IMR-90 (cell line): ENCODE results near the gene FBRS. TPM values are rescaled to one million over a fixed set of nuclear protein-coding genes. Genes with fewer than 3 reads are reported as not detected.
A peak's percentile ranks its signal among the peaks of the same experiment; 100 is the strongest.

Experiments used
- ATAC-seq: fragments of 200-7000 bp; cut with Tn5 transposase; 2 replicates; pipeline ENCODE4 v1.9.1; 2020; ENCODE audit warnings: low read depth, mild to moderate bottlenecking, moderate library complexity
- BruUV-seq: library from RNA; stranded (reverse); fragments of 400-500 nt; replicated peaks from 2 replicates; lab custom pipeline; 2021; lab: Mats Ljungman, UMichigan
- CTCF ChIA-PET: fragments of 300-600 bp; formaldehyde crosslinking; extraction: SDS; loops from one replicate; lab custom pipeline; 2021; ENCODE audit warnings: antibody characterized with exemption; lab: Yijun Ruan, JAX
- POLR2A ChIA-PET: fragments of 300-600 bp; sonication (Branson Sonifier 250); formaldehyde crosslinking; loops from one replicate; lab custom pipeline; 2022; ENCODE audit warnings: antibody characterized with exemption; ENCODE audit not compliant: unreplicated experiment; lab: Charles Lee
- DNase-seq: peaks from one replicate; pipeline ENCODE4 v3.0.0; 2013
- H2AFZ ChIP-seq: replicated peaks from 2 replicates; pipeline ENCODE3; 2013; ENCODE audit warnings: low read length, mild to moderate bottlenecking; ENCODE audit not compliant: poor library complexity
- H2AK5ac ChIP-seq: 2 replicates; pipeline ENCODE4 v1.6.1; 2013; ENCODE audit warnings: low read depth, low read length, inconsistent platforms
- H2AK9ac ChIP-seq: replicated peaks from 2 replicates; pipeline ENCODE3; 2013; ENCODE audit warnings: mild to moderate bottlenecking, low read depth, low read length, moderate library complexity; ENCODE audit not compliant: poor library complexity
- H2BK120ac ChIP-seq: 2 replicates; pipeline ENCODE4 v1.6.1; 2013; ENCODE audit warnings: low read depth, low read length, inconsistent platforms
- H2BK15ac ChIP-seq: 3 replicates; pipeline ENCODE4 v1.6.1; 2013; ENCODE audit warnings: low read depth, low read length, inconsistent platforms
- H2BK20ac ChIP-seq: 2 replicates; pipeline ENCODE4 v1.6.1; 2013; ENCODE audit warnings: low read depth, mild to moderate bottlenecking, inconsistent platforms, low read length, moderate library complexity
- H2BK5ac ChIP-seq: 2 replicates; pipeline ENCODE4 v1.6.1; 2013; ENCODE audit warnings: mild to moderate bottlenecking, low read depth, low read length, inconsistent platforms; ENCODE audit not compliant: poor library complexity, severe bottlenecking
- H3K14ac ChIP-seq: replicated peaks from 2 replicates; pipeline ENCODE4 v1.6.1; 2013; ENCODE audit warnings: low read depth, low read length, inconsistent platforms
- H3K18ac ChIP-seq: 2 replicates; pipeline ENCODE4 v1.6.1; 2013; ENCODE audit warnings: low read depth, low read length, control low read depth
- H3K23ac ChIP-seq: 2 replicates; pipeline ENCODE4 v1.6.1; 2013; ENCODE audit warnings: low read depth, low read length, inconsistent platforms
- H3K27ac ChIP-seq: 2 replicates; pipeline ENCODE4 v1.5.1; 2013; ENCODE audit warnings: mild to moderate bottlenecking, control low read depth, low read length; ENCODE audit not compliant: insufficient read depth
- H3K27me3 ChIP-seq: 2 replicates; pipeline ENCODE4 v1.6.1; 2013; ENCODE audit warnings: low read length; ENCODE audit not compliant: control insufficient read depth, insufficient read depth
- H3K36me3 ChIP-seq: 2 replicates; pipeline ENCODE4 v1.6.1; 2013; ENCODE audit warnings: low read length, mixed read lengths; ENCODE audit not compliant: control insufficient read depth, insufficient read depth
- H3K4ac ChIP-seq: 2 replicates; pipeline ENCODE4 v1.6.1; 2013; ENCODE audit warnings: low read depth, low read length, inconsistent platforms
- H3K4me1 ChIP-seq: 2 replicates; pipeline ENCODE4 v1.6.1; 2013; ENCODE audit warnings: low read length, mixed read lengths; ENCODE audit not compliant: control insufficient read depth, insufficient read depth
- H3K4me2 ChIP-seq: 2 replicates; pipeline ENCODE4 v1.6.1; 2013; ENCODE audit warnings: low read depth, mild to moderate bottlenecking, control low read depth, low read length, moderate library complexity
- H3K4me3 ChIP-seq: 2 replicates; pipeline ENCODE4 v1.5.1; 2013; ENCODE audit warnings: low read depth, mild to moderate bottlenecking, control low read depth, low read length, moderate library complexity; ENCODE audit not compliant: insufficient read depth
- H3K56ac ChIP-seq: 2 replicates; pipeline ENCODE4 v1.6.1; 2013; ENCODE audit warnings: low read length, inconsistent platforms; ENCODE audit not compliant: insufficient read depth; ENCODE audit errors: extremely low read depth
- H3K79me1 ChIP-seq, 2 experiments: 2 replicates each; pipeline ENCODE4 v1.6.1; 2013; ENCODE audit warnings: low read length in 2 of 2, inconsistent platforms in 1 of 2, low read depth in 1 of 2
- H3K9ac ChIP-seq: 2 replicates; pipeline ENCODE4 v1.6.1; 2013; ENCODE audit warnings: low read depth, low read length, control low read depth
- H3K9me1 ChIP-seq: 2 replicates; pipeline ENCODE4 v1.6.1; 2013; ENCODE audit warnings: low read length, inconsistent platforms; ENCODE audit not compliant: insufficient read depth
- H3K9me3 ChIP-seq: 2 replicates; pipeline ENCODE4 v1.6.1; 2013; ENCODE audit warnings: low read length; ENCODE audit not compliant: control insufficient read depth, insufficient read depth
- H4K20me1 ChIP-seq: 2 replicates; pipeline ENCODE4 v1.6.1; 2013; ENCODE audit warnings: low read length, inconsistent platforms; ENCODE audit not compliant: insufficient read depth
- H4K5ac ChIP-seq: 2 replicates; pipeline ENCODE4 v1.6.1; 2013; ENCODE audit warnings: mild to moderate bottlenecking, low read depth, low read length, control low read depth
- H4K8ac ChIP-seq, 2 experiments: 2 replicates each; pipeline ENCODE4 v1.6.1; 2013; ENCODE audit warnings: low read depth in 2 of 2, low read length in 2 of 2, control low read depth in 1 of 2, inconsistent platforms in 1 of 2
- H4K91ac ChIP-seq: 2 replicates; pipeline ENCODE4 v1.6.1; 2013; ENCODE audit warnings: low read depth, low read length, inconsistent platforms; ENCODE audit not compliant: insufficient read depth
- BHLHE40 ChIP-seq: fragments of 150-350 bp; IDR thresholded peaks from 2 replicates; pipeline ENCODE4 v1.6.1; 2016; ENCODE audit warnings: mild to moderate bottlenecking, low read depth, low read length
- CEBPB ChIP-seq: IDR thresholded peaks from 2 replicates; pipeline ENCODE4 v1.6.1; 2012; ENCODE audit warnings: low read depth, low read length, improper control_type of control experiment
- CHD1 ChIP-seq: IDR thresholded peaks from 2 replicates; pipeline ENCODE4 v1.6.1; 2012; ENCODE audit warnings: low read depth, low read length, improper control_type of control experiment
- RAD21 ChIP-seq: IDR thresholded peaks from 2 replicates; pipeline ENCODE4 v1.6.1; 2012; ENCODE audit warnings: low read length, improper control_type of control experiment
- RCOR1 ChIP-seq: IDR thresholded peaks from 2 replicates; pipeline ENCODE4 v1.6.1; 2012; ENCODE audit warnings: mild to moderate bottlenecking, low read length, improper control_type of control experiment; ENCODE audit not compliant: insufficient replicate concordance
- WGBS, 2 experiments: methylation state at CpG; one replicate each; pipeline versions ENCODE4 v1.1.5 to v1.1.7; 2013; ENCODE audit warnings: missing lambda C conversion rate in 2 of 2; ENCODE audit not compliant: insufficient read length in 1 of 2; ENCODE audit errors: extremely low coverage in 2 of 2; 5-methylcytosine and 5-hydroxymethylcytosine counted together
- dilution Hi-C: fragments of 300-500 bp; cut with HindIII; formaldehyde crosslinking; loops from one replicate; pipeline ENCODE4 v1.14.3; 2018; ENCODE audit warnings: low sequenced_read_pairs; ENCODE audit not compliant: unreplicated experiment
- in situ Hi-C: fragments of 300-500 bp; cut with MboI; formaldehyde crosslinking; loops from 3 replicates; pipeline ENCODE4 v1.14.3; 2019; ENCODE audit warnings: low sequenced_read_pairs, inconsistent platforms, mixed read lengths
- intact Hi-C: fragments of 100-400 bp; cut with micrococcal nuclease; formaldehyde crosslinking; loops from 2 replicates; pipeline ENCODE4 v1.10.0; 2022
- polyA plus RNA-seq, 3 experiments: library from polyadenylated mRNA; depleted of rRNA; stranded (reverse); fragments of >200 nt; gene quantifications; 2 replicates each; pipeline ENCODE4 v1.2.3, GENCODE V29; 2012; ENCODE audit warnings: low replicate concordance in 1 of 3
- total RNA-seq: library from RNA; depleted of rRNA; stranded (reverse); fragments of >200 nt; gene quantifications from 2 replicates; pipeline ENCODE4 v1.2.3, GENCODE V29; 2012

The FBRS gene
- total and polyA plus RNA-seq, 2 of the 4 experiments (the other 2 are of a cell fraction): 2.0 to 22.4 TPM

DNA sequence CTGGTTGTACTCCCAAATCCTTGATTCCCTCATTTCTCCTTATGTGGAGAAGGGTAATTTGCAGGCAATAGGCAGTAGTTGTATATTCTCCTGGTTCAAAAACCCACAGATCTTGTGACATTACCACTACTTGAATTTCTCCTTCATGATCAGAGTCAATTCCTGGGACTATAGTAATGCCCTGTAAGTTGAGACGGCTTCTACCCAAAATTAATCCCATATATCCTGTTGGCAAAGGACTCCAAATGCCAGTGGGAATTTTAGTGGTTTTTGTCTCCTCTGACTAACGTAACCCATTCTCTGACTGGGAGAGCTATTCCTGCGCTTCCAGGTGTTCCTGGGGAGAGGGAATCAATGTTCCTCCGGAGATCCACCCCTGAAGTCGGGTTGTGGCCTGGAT, 36.5 kb upstream of the FBRS start:
- no peak overlapping the region for H3K14ac ChIP-seq
- no peak overlapping the region for H3K4me3 ChIP-seq
- H3K9me3 ChIP-seq: peaks cover 8% of the 10 kb centered on the region; the same call in 1 of the 2 replicates
- no peak overlapping the region for H4K5ac ChIP-seq
- no TSS peak for BruUV-seq
- TF ChIP-seq RAD21 (no peak), BHLHE40 (no peak), RCOR1 (no peak), CEBPB (no peak), CHD1 (no peak)
- no peak overlapping the region for H3K27ac ChIP-seq
- H3K9me1 ChIP-seq: no peaks in the 10 kb centered on the region
- peaks cover 15% of the 10 kb centered on the region for H3K27me3 ChIP-seq
- no peak overlapping the region for H3K4me2 ChIP-seq
- dilution Hi-C loops (no loop called here), intact Hi-C loops (no loop called here), in situ Hi-C loops (no loop called here)
- ChIA-PET POLR2A (interaction anchor here (0.6 kb wide), 1 partner anchor 70 kb away, joined by 3 read pairs; no protein-coding TSS in a partner anchor), CTCF (no interaction called here)
- H3K18ac ChIP-seq: no peak overlapping the region
- H3K79me1 ChIP-seq: no peaks in the 10 kb centered on the region
- H4K20me1 ChIP-seq: no peaks in the 10 kb centered on the region
- no peak overlapping the region for H2BK20ac ChIP-seq
- H4K91ac ChIP-seq: no peak overlapping the region
- no peak overlapping the region for H3K4ac ChIP-seq
- no peak overlapping the region for H3K23ac ChIP-seq
- H3K36me3 ChIP-seq: no peaks in the 10 kb centered on the region
- no peak overlapping the region for H2AFZ ChIP-seq
- no peak overlapping the region for H2BK5ac ChIP-seq
- no peak overlapping the region for H2AK9ac ChIP-seq
- H4K8ac ChIP-seq: no peak overlapping the region
- H2BK120ac ChIP-seq: no peak overlapping the region
- H2AK5ac ChIP-seq: no peak overlapping the region
- no peak for ATAC-seq
- H3K56ac ChIP-seq: no peak overlapping the region
- H3K9ac ChIP-seq: no peak overlapping the region
- no peaks in the 10 kb centered on the region for H3K4me1 ChIP-seq
- DNase-seq: peak; percentile 7
- WGBS, 2 experiments: no CpG with 5 or more reads among the region's 5 CpGs
- H2BK15ac ChIP-seq: no peak overlapping the region
